GM21786 (cell line): ENCODE results near the gene TRIM71.
A peak's percentile ranks its signal among the peaks of the same experiment; 100 is the strongest.
"Not testable (repeated sequence)": the region's sequence is repeated elsewhere in the genome, so short reads cannot be mapped to it uniquely, and the experiment has no call there.

ENCODE experiments used
- ATAC-seq: cut with Tn5 transposase; IDR thresholded peaks from one replicate; pipeline ENCODE4 v1.9.1; 2021; ENCODE audit not compliant: unreplicated experiment

The TRIM71 gene

GRCh38 chr3:32817558-32818228 lies at the start of gene TRIM71:
Gene TRIM71 (plus strand): TSS chr3:32817997. CDS start chr3:32818081, 84 bp downstream.
- ATAC-seq: no peak

GRCh38 chr3:32778389-32778788 lies 39.4 kb upstream of the TRIM71 start:
- no peak for ATAC-seq

GRCh38 chr3:32780071-32780734 lies 37.6 kb upstream of the TRIM71 start:
- ATAC-seq: no peak

- ATAC-seq: peak; percentile 43
These were observed 37.0 kb upstream of the TRIM71 start for GRCh38 chr3:32780735-32781210.

GRCh38 chr3:32781211-32781968 lies 36.4 kb upstream of the TRIM71 start:
- ATAC-seq: peak; percentile 90

- ATAC-seq: not testable (repeated sequence)
These were observed 35.9 kb upstream of the TRIM71 start for GRCh38 chr3:32781969-32782270.

GRCh38 chr3:32782407-32782806 lies 35.4 kb upstream of the TRIM71 start:
- no peak for ATAC-seq

GRCh38 chr3:32791833-32792232 lies 26.0 kb upstream of the TRIM71 start:
- ATAC-seq: no peak

- no peak for ATAC-seq
These were observed 23.1 kb upstream of the TRIM71 start for GRCh38 chr3:32794487-32795308.

- not testable (repeated sequence) for ATAC-seq
These were observed 21.3 kb upstream of the TRIM71 start for GRCh38 chr3:32796384-32796950.

GRCh38 chr3:32797776-32798175 lies 20.0 kb upstream of the TRIM71 start:
- ATAC-seq: no peak

- not testable (repeated sequence) for ATAC-seq
These were observed 16.4 kb upstream of the TRIM71 start for GRCh38 chr3:32801440-32801839.

- peak; percentile 75 for ATAC-seq
These were observed 4.6 kb upstream of the TRIM71 start for GRCh38 chr3:32813180-32813579.

GRCh38 chr3:32814361-32814760 lies 3.4 kb upstream of the TRIM71 start:
- ATAC-seq: no peak

- ATAC-seq: no peak
These were observed 1.9 kb upstream of the TRIM71 start for GRCh38 chr3:32815841-32816438.

GRCh38 chr3:32816439-32817256 lies 1.1 kb upstream of the TRIM71 start:
- no peak for ATAC-seq

GRCh38 chr3:32817257-32817557 lies 590 bp upstream of the TRIM71 start:
- no peak for ATAC-seq

- no peak for ATAC-seq
These were observed 602 bp downstream of the TRIM71 start for GRCh38 chr3:32818229-32818969.

GRCh38 chr3:32818970-32819511 lies 1.2 kb downstream of the TRIM71 start:
- ATAC-seq: no peak
